Activated CD4-positive, alpha-beta T cell treated with anti-CD3 and anti-CD28 coated beads, Interleukin-2, amount 50 U/mL, for 16 hours (primary cell): ENCODE results near the gene TBX1.
"Not testable (repeated sequence)": the region's sequence is repeated elsewhere in the genome, so short reads cannot be mapped to it uniquely, and the experiment has no call there.

Experiments
- DNase-seq: peaks from one replicate; pipeline ENCODE4 v3.0.0-alpha.2; 2020

The TBX1 gene

GRCh38 chr22:19723232-19723982 is 37.2 kb upstream of the TBX1 start, which contains the start of gene GP1BB:
Gene GP1BB (plus strand): TSS chr22:19723539. CDS start chr22:19723570, 31 bp downstream.
- DNase-seq: peak; percentile 39

GRCh38 chr22:19723983-19724827 is 36.4 kb upstream of the TBX1 start:
- peak; percentile 52 for DNase-seq

- DNase-seq: no peak
Observed at GRCh38 chr22:19724927-19725661, 35.5 kb upstream of the TBX1 start.

GRCh38 chr22:19726064-19726788 is 34.4 kb upstream of the TBX1 start:
- not testable (repeated sequence) for DNase-seq

- DNase-seq: no peak
Observed at GRCh38 chr22:19727310-19728150, 33.0 kb upstream of the TBX1 start.

- no peak for DNase-seq
Observed at GRCh38 chr22:19728271-19728670, 32.3 kb upstream of the TBX1 start.

GRCh38 chr22:19728836-19729235 is 31.7 kb upstream of the TBX1 start:
- no peak for DNase-seq

- no peak for DNase-seq
Observed at GRCh38 chr22:19729507-19729906, 31.1 kb upstream of the TBX1 start.

GRCh38 chr22:19730198-19730597 is 30.4 kb upstream of the TBX1 start:
- DNase-seq: no peak

- DNase-seq: peak; percentile 74
Observed at GRCh38 chr22:19730655-19731360, 29.8 kb upstream of the TBX1 start.

- no peak for DNase-seq
Observed at GRCh38 chr22:19731361-19732135, 29.0 kb upstream of the TBX1 start.

GRCh38 chr22:19732403-19733113 is 28.0 kb upstream of the TBX1 start:
- DNase-seq: no peak

GRCh38 chr22:19733755-19734154 is 26.8 kb upstream of the TBX1 start:
- DNase-seq: no peak

GRCh38 chr22:19734163-19734562 is 26.4 kb upstream of the TBX1 start:
- DNase-seq: no peak

GRCh38 chr22:19734837-19735382 is 25.7 kb upstream of the TBX1 start:
- no peak for DNase-seq

GRCh38 chr22:19735665-19736510 is 24.7 kb upstream of the TBX1 start:
- no peak for DNase-seq

GRCh38 chr22:19737846-19738663 is 22.5 kb upstream of the TBX1 start:
- no peak for DNase-seq
